Activated CD4-positive, alpha-beta T cell treated with anti-CD3 and anti-CD28 coated beads, Interleukin-2, amount 50 U/mL, for 1 hour (primary cell): Measurements from ENCODE around the gene PRSS38.

ENCODE experiments used
- DNase-seq: peaks from one replicate; pipeline ENCODE4 v3.0.0-alpha.2; 2020

PRSS38 gene

DNA sequence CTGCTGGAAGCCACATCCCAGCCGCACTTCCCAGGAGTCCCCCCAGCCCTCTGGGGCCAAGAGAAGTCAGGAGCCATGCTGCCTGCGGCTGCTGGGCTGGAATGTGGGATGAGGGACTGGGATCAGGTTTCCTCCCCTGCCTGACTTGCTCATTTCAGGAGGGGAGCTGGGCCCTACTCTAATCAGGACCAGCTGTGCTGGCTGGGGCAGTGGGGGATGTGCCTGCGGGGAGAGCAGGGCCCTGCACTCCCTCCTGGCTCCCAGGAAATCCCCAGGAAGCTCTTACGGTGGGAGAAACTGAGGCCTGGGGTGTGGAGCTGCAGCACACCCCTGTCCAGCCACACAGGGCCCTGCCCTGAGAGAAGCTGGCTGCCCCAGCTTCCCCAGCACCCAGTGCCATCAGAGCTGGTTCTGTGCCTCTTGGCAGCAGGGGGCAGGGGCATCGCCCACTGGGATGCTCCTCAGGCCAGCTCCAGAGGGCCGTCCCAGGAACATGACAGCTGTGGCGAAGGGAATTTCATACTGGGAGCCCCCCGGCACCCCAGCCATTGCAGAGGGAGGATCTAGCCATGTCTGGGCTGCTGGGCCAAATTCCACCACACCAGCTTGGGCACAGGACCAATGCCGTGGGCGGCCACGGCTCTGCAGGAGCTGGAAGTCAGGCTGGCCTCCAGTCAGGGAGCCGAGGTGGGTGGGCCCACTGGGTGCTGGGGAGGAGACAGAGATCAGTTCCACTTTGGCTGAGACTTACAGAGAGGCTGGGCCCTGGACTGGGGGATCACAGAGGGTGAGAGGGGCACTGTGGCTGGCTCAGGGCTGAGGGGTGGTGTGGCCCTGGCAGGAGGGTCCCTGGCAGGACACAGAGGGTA, 21.3 kb upstream of the PRSS38 start:
- no peak for DNase-seq

DNA sequence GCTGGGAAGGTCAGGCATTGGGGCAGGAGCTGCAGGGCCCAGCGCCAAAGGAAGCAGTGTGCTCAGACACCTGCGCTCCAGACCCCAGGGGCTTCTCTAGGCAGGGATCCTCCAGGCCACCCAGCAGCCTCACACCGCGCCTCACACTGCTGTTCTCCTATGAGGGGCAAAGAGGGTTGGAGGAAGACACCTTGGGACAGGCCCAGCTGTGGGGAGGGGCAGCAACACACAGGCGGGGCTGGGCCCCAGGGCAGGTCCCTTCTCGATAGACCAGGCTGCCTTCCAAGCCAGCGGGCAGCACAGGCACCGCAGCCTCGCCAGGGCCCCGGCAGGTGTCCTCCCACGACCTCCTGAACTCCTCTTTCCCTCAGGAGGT, 20.7 kb upstream of the PRSS38 start:
- no peak for DNase-seq

DNA sequence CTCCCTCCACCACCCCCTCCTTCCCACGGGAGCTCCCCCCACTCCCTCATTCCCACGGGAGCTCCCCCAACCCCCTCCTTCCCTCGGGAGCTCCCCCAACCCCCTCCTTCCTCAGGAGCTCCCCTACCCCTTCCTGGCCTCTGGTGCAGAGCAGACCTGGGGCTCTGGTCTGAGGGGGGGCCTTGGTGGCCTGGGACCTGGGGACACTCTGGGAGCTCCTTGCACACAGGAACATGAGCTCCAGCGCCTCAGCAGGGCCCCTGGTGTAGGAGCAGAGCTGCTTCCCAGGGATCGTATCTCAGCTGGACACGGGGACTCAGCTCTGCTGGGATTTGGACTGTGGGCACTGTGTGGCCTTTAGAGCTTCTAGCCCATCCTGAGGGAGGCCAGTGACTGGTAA, 19.7 kb upstream of the PRSS38 start:
- no peak for DNase-seq

DNA sequence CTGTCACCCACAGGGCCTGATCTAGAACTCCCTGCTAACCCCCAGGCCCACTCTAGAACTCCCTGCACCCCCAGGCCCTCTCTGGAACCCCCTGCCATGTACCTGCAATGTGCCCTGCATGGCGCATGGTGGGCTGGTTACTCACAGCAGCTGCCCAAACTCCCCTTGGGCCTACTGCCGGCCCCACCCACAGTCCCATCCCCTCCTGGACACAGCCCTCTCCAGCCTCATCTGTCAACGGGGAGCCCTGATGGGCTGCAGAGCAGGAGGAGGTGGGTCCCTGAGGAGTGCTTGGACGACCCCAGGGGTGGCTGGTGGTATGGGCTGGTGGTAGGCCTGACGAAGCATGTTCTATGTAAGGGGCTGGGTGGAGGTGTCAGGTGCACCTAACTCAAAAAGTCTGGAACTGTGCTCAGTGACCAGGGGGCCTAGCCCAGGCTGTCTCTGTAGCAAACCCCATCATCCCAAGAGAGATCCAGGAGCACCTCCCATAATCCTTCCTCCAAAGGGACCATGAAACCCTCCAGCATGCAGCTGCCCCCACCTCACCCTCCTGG, 19.0 kb upstream of the PRSS38 start:
- DNase-seq = no peak

DNA sequence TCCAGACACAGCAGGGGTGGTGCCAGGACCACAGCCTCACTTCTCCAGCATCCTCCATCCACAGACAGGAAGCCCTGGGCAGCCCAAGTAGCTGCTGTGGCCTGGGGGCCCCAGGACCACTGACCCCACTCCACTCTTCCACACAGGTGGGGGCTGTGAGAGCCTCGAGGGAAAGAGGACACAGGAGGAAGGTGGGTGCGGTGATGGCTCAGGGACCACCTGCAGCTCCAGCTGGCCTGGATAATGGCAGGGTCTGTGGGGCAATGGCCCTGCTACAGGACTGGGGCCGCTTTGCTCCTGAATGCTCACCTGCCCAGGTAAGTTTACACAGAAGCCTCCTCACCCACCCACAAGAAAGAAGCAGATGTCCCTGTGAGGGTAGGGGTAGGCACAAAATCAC, 18.3 kb upstream of the PRSS38 start:
- no peak for DNase-seq

DNA sequence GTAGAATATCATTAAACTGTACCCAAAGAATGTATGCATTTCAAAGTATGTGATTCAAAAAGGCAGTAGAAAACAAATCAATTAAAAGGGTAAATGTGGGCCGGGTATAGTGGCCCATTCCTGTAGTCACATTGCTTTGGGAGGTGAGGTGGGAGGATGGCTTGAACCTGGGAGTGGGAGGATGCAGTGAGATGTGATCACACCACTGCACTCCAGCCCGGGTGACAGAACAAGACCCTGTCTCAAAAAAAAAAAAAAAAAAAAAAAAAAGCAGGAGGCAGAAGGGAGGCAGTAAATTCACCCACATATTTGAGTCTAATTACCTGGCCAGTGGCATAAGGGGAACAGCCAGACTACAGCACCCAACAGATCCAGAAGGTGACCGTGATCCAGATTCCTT, 17.9 kb upstream of the PRSS38 start:
- no peak for DNase-seq

DNA sequence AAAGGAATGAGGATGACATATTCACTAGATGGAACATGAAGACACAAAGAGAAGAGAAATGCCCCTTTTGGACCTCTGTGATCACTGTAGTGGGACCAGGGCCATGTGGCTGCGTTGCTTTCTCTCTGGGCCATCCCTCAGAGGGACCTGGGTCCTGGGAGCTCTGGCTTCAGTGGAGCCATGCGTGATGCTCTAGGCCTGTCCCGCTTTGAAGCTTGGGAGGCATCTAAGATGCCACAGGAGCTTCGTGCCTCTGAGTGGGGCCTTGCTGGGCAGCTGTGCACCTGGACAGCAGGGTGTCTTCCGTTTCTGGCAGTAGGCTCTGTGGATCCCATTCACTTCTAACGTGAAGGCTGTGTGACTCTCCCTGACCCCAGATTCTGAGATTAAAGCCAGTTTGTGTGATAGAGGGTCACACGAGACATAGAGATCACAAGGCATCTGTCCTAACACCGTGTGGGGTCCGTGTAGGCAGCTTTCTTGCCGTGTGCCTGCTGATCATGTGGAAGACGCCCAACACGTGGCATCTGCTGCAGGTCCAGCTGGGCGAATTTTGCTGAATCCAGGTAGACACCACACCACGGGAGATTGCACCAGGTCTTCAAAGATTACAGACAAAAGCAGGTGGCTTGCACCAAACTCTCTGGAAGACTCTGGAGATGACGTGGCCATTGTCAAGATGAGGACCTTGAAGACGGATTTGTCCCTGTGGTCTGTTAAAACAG, 17.2 kb upstream of the PRSS38 start:
- no peak for DNase-seq

DNA sequence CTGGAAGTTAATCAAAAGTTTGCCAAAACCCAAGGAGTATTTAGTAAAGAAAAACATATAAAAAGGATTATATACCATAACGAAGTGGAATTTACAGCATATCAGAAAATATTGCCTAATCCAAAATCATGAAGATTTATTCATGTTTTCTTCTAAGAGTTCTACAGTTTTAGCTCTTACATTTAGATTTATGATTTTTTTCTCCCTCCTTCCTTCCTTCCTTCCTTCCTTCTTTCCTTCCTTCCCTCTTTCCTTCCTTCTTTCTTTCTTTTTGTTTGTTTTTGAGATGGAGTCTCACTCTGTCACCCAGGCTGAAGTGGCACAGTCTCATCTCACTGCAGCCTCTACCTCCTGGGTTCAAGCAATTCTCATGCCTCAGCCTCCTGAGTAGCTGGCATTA, 15.7 kb upstream of the PRSS38 start:
- no peak for DNase-seq

DNA sequence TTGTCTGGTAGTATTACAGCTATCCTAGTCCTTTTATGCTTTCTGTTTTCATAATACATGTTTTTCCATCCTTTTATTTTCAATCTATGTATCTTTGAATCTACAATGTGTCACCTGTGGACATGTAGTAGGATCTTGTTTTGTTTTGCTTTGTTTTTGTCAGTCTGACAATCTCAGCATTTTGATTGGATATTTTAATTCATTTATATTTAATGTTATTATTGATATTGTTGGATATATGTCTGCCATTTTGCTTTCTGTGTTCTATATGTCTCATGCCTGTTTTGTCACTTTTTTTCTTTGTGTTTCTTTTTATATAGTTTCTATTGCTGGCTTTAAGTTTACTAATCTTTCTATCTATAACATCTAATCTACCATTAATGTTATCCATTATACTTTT, 11.5 kb upstream of the PRSS38 start:
- DNase-seq = no peak

DNA sequence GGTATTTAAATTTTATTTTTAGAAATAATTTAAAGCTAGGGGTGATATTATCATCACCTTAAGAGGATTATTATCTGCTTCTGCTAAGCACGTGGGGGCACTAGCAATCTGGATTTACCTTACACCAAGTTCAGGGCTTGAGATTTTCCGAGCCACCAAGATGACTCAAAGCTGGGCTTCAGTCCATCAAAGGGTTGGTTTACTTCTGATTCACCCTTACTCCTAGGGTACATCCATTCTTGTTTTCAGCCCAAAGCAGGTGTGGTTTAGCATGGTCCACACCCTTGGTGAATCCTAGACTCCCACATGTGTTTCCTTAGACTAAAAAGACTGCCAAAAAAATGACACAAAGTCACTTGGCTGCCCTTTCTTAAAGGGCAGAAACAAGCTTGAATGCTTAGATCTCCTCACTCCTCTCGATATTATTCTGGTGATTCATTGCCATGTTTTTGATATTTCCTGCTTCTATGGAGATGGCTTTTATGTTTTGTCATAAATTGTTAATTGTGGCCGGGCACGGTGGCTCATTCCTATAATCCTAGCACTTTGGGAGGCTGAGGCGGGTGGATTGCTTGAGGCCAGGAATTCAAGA, 9.8 kb upstream of the PRSS38 start:
- DNase-seq = no peak

DNA sequence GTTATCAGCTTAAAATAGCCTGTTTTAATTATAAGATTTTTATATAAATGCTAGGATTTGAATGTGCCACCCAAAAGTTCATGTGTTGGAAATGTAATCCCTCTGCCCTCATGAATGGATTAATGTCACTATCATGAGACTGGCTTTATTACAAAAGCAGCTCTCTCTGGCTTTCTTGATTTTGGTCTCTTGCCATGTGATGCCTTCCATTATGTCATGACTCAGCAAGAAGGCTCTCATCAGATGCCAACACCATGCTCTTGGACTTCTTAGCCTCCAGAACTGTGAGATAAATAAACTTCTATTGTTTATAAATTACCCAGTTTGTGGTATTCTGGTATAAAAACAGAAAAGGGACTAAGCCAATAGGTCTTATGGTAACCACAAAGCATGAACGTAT, 6.9 kb upstream of the PRSS38 start:
- no peak for DNase-seq

DNA sequence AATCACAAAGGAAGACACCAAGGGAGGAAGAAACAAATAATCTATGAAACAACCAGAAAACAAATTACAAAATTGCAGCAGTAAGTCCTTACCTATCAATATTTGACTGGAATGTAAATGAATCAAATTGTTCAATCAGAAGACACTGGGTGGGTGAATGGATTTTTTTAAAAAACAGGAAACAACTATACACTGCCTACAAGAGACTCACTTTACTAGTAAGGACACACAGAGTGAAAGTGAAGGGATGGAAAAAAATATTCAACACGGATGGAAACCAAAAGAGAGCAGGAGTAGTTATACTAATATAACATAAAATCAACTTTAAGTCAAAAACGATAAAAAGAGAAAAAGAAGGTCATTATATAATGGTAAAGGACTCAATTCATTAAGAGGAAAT, 6.4 kb upstream of the PRSS38 start:
- DNase-seq = no peak

DNA sequence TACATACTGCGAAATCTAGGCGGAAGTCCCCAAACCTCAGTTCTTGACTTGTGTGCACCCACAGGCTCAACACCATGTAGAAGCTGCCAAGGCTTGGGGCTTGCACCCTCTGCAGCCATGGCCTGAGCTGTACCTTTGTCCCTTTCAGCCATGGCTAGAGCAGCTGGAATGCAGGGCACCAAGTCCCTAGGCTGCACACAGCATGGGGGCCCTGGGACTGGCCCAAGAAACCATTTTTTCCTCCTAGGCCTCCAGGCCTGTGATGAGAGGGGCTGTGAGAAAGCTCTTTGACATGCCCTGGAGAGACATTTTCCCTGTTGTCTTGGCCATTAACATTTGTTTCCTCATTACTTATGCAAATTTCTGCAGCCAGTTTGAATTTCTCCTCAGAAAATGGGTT, 1.5 kb upstream of the PRSS38 start:
- DNase-seq = no peak

DNA sequence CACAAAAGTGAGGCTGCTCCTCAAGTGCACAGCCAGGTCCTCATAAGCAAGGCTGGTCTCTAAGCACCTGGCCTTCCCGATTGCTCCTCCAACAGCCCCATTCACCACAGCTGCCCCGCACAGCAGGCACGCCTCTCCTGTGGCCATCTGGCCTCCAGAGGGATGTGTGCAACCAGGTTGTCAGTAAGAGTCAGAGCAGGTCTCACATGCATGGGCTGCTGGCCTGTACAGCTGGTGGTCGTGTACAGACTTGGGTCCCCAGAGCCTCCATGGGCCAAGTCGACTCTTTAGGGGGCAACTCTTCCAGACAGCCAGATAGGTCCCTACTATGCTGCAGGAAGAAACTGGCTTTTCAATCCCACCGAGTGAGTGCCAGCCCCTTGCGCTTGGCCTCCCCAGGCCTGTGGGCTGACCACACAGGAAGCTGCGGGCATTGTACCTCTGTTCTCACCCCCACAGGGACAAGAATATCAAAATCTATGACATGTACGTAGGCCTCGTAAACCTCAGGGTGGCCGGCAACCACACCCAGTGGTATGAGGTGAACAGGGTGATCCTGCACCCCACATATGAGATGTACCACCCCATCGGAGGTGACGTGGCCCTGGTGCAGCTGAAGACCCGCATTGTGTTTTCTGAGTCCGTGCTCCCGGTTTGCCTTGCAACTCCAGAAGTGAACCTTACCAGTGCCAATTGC, 1.4 kb downstream of the PRSS38 start:
- no peak for DNase-seq

DNA sequence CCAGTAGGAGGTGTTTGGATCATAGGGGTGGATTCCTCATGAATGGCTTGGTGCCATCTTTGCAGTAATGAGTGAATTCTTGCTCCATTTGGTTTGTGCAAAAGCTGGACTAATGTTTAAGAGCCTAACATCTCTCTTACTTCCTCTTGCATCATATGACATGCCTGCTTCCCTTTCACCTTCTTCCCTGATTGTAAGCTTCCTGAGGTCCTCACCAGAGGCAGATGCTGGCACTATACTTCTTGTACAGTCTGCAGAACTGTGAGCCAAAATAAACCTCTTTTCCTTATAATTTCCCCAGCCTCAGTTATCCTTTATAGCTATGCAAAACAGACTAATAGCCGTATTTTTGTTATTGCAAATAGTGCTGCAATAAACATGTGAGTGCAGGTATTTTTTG, 8.1 kb downstream of the PRSS38 start:
- DNase-seq = no peak

DNA sequence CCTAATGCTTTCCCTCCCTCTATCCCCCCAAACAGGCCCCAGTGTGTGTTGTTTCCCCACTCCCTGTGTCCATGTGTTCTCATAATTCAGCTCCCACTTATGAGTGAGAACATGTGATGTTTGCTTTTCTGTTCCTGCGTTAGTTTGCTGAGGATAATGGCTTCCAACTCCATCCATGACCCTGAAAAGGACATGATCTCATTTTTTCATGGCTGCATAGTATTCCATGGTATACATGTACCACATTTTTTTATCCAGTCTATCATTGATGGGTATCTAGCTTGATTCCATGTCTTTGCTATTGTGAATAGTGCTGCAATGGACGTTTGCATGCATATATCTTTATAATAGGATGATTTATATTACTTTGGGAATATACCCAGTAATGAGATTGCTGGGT, 8.7 kb downstream of the PRSS38 start:
- DNase-seq = no peak

DNA sequence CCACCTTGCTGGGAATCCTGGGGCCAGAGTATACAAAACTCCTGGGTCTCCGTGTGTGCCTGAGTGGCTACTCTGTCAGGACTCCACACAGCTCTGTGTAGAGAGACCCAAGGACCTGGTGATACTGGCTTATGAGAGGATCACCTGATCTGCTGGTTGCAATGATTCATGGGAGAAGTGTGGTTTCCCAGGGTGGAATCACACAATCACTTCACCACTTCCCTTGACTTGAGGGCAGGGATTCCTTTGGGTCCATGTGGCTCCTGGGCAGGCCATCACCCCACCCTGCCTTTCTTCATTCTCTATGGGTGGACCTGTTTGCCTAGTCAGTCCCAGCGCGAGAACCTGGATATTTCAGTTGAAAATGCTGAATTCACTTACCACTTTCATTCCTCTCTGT, 13.3 kb downstream of the PRSS38 start:
- no peak for DNase-seq

DNA sequence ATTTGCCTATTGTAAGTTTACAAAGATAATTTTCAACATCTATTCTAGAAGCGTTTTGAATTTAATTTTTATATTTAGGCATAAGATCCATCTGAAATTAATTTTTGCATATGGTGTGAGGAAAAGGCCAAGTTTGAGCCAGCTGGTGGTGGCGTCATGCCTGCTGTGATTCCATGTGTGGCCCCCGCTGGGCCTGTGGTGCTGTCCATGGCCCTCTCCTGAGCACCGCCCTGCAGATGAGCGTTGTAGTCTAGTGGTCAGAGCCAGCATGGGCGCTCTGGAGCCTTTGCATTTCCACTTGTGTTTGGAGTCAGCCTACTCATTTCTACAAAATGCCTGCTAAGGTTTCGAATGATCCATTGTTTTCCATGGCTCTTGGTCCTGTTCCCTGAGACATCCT, 22.7 kb downstream of the PRSS38 start:
- DNase-seq = no peak

DNA sequence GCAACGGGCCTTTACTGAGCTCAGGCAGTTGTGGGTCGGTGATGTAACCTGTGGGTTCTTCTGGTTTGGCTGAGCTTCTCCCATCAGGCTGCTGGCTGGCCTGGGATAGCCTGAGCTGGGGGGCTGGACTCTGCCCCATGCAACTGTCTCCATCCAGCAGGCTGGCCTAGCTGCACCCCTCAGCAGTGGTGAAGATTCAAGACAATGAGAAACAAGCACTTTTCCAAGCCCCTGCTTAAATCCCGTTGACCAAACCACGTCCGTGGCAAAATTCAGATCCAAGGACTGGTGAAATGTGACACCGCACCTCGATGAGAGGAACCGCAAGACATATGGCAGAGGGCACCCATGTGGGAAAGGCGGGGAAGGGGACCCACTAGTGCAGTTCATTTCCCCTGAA, 25.6 kb downstream of the PRSS38 start:
- DNase-seq = no peak

DNA sequence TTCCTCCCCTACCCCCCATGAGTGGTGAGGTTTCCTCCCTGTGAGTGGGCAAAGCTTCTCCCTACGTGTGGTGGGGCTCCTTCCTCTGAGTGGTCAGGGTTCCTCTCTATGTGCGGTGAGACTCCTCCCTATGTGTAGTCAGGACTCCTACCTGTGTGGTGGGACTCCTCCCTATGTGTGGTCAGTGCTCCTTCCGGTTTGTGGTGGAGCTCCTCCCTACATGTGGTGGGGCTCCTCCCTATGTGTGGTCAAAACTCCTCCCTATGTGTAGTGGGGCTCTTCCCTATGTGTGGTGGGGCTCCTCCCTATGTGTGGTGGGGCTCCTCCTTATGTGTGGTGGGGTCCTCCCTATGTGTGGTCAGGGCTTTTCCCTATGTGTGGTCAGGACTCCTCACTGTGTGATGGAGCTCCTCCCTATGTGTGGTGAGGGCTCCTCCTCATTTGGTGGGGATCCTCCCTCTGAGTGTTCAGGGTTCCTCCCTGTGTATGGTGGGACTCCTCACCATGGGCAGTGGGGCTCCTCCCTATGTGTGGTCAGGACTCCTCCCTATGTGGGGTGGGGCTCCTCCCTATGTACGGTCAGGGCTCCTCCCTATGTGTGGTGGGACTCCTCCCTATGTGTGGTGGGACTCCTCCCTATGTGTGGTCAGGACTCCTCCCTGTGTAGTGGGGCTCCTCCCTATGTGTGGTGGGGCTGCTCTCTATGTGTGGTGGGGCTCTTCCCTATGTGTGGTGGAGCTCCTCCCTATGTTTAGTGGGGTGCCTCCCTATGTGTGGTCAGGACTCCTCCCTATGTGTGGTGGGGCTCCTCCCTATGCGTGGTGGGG, 29.1 kb downstream of the PRSS38 start:
- DNase-seq = no peak

DNA sequence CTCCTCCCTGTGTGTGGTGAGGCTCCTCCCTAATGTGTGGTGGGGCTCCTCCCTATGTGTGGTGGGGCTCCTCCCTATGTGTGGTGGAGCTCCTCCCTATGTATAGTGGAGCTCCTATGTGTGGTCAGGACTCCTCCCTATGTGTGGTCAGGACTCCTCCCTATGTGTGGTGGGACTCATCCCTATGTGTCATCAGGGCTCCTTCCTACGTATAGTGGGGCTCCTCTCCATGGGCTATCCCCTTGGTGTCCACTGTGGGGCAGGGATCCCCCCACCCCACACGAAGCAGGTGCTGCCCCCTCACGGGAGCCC, 29.6 kb downstream of the PRSS38 start:
- DNase-seq = no peak

DNA sequence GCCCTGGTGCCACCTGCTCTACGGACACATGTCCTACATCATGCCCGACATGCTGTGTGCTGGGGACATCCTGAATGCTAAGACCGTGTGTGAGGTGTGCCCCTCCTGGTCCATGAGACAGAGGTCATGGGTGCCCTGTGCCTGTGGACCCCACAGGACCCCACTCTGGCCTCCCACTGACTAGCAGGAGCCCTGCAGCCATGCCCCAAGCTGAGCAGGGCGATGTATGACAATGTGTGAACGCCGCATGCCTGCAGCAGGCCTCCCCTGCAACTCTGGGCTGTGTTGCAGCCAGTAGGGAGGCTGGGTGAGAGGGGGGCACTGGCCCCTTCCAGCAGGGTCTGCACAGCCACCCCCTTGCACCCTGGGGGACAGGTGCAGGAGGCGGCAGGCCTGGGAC, 30.0 kb downstream of the PRSS38 start:
- no peak for DNase-seq
